H1 (cell line): Measurements from ENCODE around the gene NTRK2. TPM values are rescaled to one million over a fixed set of nuclear protein-coding genes. Genes with fewer than 3 reads are reported as not detected.

Experiments used
- CTCF ChIA-PET: fragments of 300-600 bp; sonication (Branson Sonifier 250); formaldehyde crosslinking; loops from one replicate; lab custom pipeline; 2021; ENCODE audit not compliant: partially characterized antibody; lab: Charles Lee
- POLR2A ChIA-PET: fragments of 300-600 bp; sonication (Branson Sonifier 250); formaldehyde crosslinking; loops from one replicate; lab custom pipeline; 2021; ENCODE audit warnings: inconsistent platforms; ENCODE audit not compliant: partially characterized antibody; lab: Charles Lee
- DNase-seq, 2 experiments: peaks; one replicate each; pipeline versions ENCODE4 v3.0.0 to v3.0.0-alpha.2; 2010 to 2022; ENCODE audit warnings: low spot score in 2 of 2, low read depth in 1 of 2, mixed read lengths in 1 of 2
- FAIRE-seq: peaks from 2 replicates; lab custom pipeline; 2011; peaks lifted over from hg19 to GRCh38; lab: Jason Lieb, UNC
- H2AFZ ChIP-seq: 2 replicates; pipeline ENCODE4 v1.8.1; 2012; ENCODE audit warnings: low read length, inconsistent platforms
- H2AK5ac ChIP-seq: 2 replicates; pipeline ENCODE4 v1.6.1; 2013; ENCODE audit warnings: low read depth, low read length
- H2BK120ac ChIP-seq: replicated peaks from 2 replicates; pipeline ENCODE3; 2013; ENCODE audit warnings: low read depth, low read length, inconsistent platforms
- H2BK12ac ChIP-seq: 2 replicates; pipeline ENCODE4 v1.6.1; 2013; ENCODE audit warnings: low read depth, low read length
- H2BK15ac ChIP-seq: 2 replicates; pipeline ENCODE4 v1.6.1; 2013; ENCODE audit warnings: low read length
- H2BK20ac ChIP-seq: 2 replicates; pipeline ENCODE4 v1.6.1; 2013; ENCODE audit warnings: low read length
- H2BK5ac ChIP-seq: 2 replicates; pipeline ENCODE4 v1.6.1; 2013; ENCODE audit warnings: low read depth, low read length
- H3K14ac ChIP-seq: 2 replicates; pipeline ENCODE4 v1.6.1; 2013; ENCODE audit warnings: inconsistent platforms; ENCODE audit not compliant: insufficient read length
- H3K18ac ChIP-seq: 2 replicates; pipeline ENCODE4 v1.6.1; 2013; ENCODE audit warnings: low read length; ENCODE audit errors: extremely low read depth
- H3K23ac ChIP-seq: 2 replicates; pipeline ENCODE4 v1.6.1; 2013; ENCODE audit warnings: inconsistent platforms; ENCODE audit not compliant: insufficient read length
- H3K23me2 ChIP-seq: 2 replicates; pipeline ENCODE4 v1.6.1; 2013; ENCODE audit warnings: low read depth, low read length
- H3K27ac ChIP-seq: 2 replicates; pipeline ENCODE4 v1.6.1; 2011; ENCODE audit warnings: low read depth, low read length, inconsistent platforms
- H3K27me3 ChIP-seq, 4 experiments: replicated peaks in 1 of 4; 1 replicate in 1 of 4; 2 replicates in 3 of 4; pipeline versions ENCODE4 v1.6.1 to v1.8.1; 2011 to 2013; ENCODE audit warnings: low read length in 3 of 4, mild to moderate bottlenecking in 3 of 4, inconsistent platforms in 2 of 4, mixed read lengths in 2 of 4, moderate library complexity in 1 of 4; ENCODE audit not compliant: control insufficient read depth in 3 of 4, insufficient read depth in 3 of 4; ENCODE audit errors: extremely low read depth in 1 of 4
- H3K36me3 ChIP-seq, 4 experiments: 2 replicates each; pipeline versions ENCODE4 v1.6.1 to v1.8.1; 2011 to 2013; ENCODE audit warnings: mild to moderate bottlenecking in 4 of 4, low read length in 3 of 4, moderate library complexity in 2 of 4, control low read depth in 1 of 4, inconsistent platforms in 1 of 4; ENCODE audit not compliant: insufficient read depth in 4 of 4, control insufficient read depth in 2 of 4
- H3K4ac ChIP-seq: replicated peaks from 2 replicates; pipeline ENCODE3; 2013; ENCODE audit warnings: low read length, low read depth, mixed read lengths, inconsistent platforms; ENCODE audit not compliant: insufficient read length
- H3K4me1 ChIP-seq, 4 experiments: replicated peaks in 1 of 4; 1 replicate in 1 of 4; 2 replicates in 3 of 4; pipeline versions ENCODE4 v1.6.1 to v1.8.1; 2011 to 2013; ENCODE audit warnings: low read length in 3 of 4, inconsistent platforms in 2 of 4, mixed read lengths in 1 of 4; ENCODE audit not compliant: insufficient read depth in 4 of 4, control insufficient read depth in 3 of 4
- H3K4me2 ChIP-seq, 2 experiments: 2 replicates each; pipeline versions ENCODE4 v1.6.1 to v1.8.1; 2011 to 2013; ENCODE audit warnings: low read depth in 2 of 2, low read length in 2 of 2, control low read depth in 1 of 2, inconsistent platforms in 1 of 2, mild to moderate bottlenecking in 1 of 2; ENCODE audit not compliant: insufficient read depth in 1 of 2
- H3K4me3 ChIP-seq, 4 experiments: fragments of 200-600, 300-600 bp in 1 of 4; sonication (generic), shearing (Covaris generic), sonication (Bioruptor Twin) in 1 of 4; 2 replicates each; pipeline versions ENCODE4 v1.5.1 to v1.8.1; 2011 to 2016; ENCODE audit warnings: low read length in 4 of 4, low read depth in 3 of 4, control low read depth in 2 of 4, inconsistent platforms in 2 of 4, mild to moderate bottlenecking in 2 of 4, mixed read lengths in 1 of 4, moderate library complexity in 1 of 4; ENCODE audit not compliant: insufficient read depth in 2 of 4; ENCODE audit errors: extremely low read depth in 1 of 4
- H3K56ac ChIP-seq: replicated peaks from 2 replicates; pipeline ENCODE3; 2013; ENCODE audit warnings: low read depth, mild to moderate bottlenecking, mixed read lengths, low read length, inconsistent platforms; ENCODE audit not compliant: insufficient read length
- H3K79me1 ChIP-seq: 2 replicates; pipeline ENCODE4 v1.6.1; 2013; ENCODE audit warnings: low read depth, low read length, control low read depth
- H3K79me2 ChIP-seq, 2 experiments: 2 replicates each; pipeline versions ENCODE4 v1.6.1 to v1.8.1; 2012 to 2013; ENCODE audit warnings: low read length in 2 of 2, mild to moderate bottlenecking in 2 of 2, inconsistent platforms in 1 of 2; ENCODE audit not compliant: insufficient read depth in 2 of 2, control insufficient read depth in 1 of 2
- H3K9ac ChIP-seq, 4 experiments: replicated peaks in 1 of 4; 1 replicate in 1 of 4; 2 replicates in 3 of 4; pipeline versions ENCODE4 v1.6.1 to v1.8.1; 2011 to 2013; ENCODE audit warnings: low read depth in 3 of 4, low read length in 3 of 4, control low read depth in 2 of 4, mild to moderate bottlenecking in 2 of 4, moderate library complexity in 2 of 4, inconsistent platforms in 1 of 4; ENCODE audit errors: extremely low read depth in 1 of 4
- H3K9me3 ChIP-seq, 2 experiments: 2 replicates each; pipeline versions ENCODE4 v1.6.1 to v1.8.1; 2012 to 2013; ENCODE audit warnings: mild to moderate bottlenecking in 2 of 2, moderate library complexity in 2 of 2, control low read depth in 1 of 2, inconsistent platforms in 1 of 2, low read depth in 1 of 2, low read length in 1 of 2, mixed read lengths in 1 of 2; ENCODE audit not compliant: insufficient read depth in 2 of 2
- H4K20me1 ChIP-seq, 2 experiments: replicated peaks in 1 of 2; 2 replicates each; pipeline versions ENCODE3 to v1.8.1; 2011 to 2013; ENCODE audit warnings: inconsistent platforms in 2 of 2, low read length in 2 of 2, mild to moderate bottlenecking in 1 of 2; ENCODE audit not compliant: insufficient read depth in 2 of 2, control insufficient read depth in 1 of 2
- H4K5ac ChIP-seq: 2 replicates; pipeline ENCODE4 v1.6.1; 2013; ENCODE audit warnings: low read length, low read depth, mixed read lengths, inconsistent platforms; ENCODE audit not compliant: insufficient read length
- H4K8ac ChIP-seq: 2 replicates; pipeline ENCODE4 v1.8.0; 2013; ENCODE audit warnings: mild to moderate bottlenecking, moderate library complexity, low read length, inconsistent platforms; ENCODE audit not compliant: insufficient read depth; ENCODE audit errors: extremely low read depth
- H4K91ac ChIP-seq: replicated peaks from 2 replicates; pipeline ENCODE3; 2013; ENCODE audit warnings: low read length, mixed read lengths, inconsistent platforms; ENCODE audit not compliant: insufficient read length
- BACH1 ChIP-seq: IDR thresholded peaks from 2 replicates; pipeline ENCODE4 v1.6.1; 2012; ENCODE audit warnings: low read length, improper control_type of control experiment
- BRCA1 ChIP-seq: IDR thresholded peaks from 2 replicates; pipeline ENCODE4 v1.6.1; 2012; ENCODE audit warnings: low read depth, low read length, improper control_type of control experiment
- GTF2F1 ChIP-seq: IDR thresholded peaks from 2 replicates; pipeline ENCODE4 v1.6.1; 2012; ENCODE audit warnings: low read depth, low read length, improper control_type of control experiment, borderline replicate concordance
- HDAC2 ChIP-seq, 2 experiments: fragments of 300-600 bp in 1 of 2; sonication (generic) in 1 of 2; IDR thresholded peaks; 2 replicates each; pipeline ENCODE4 v1.6.1; 2011 to 2012; ENCODE audit warnings: low read depth in 2 of 2, low read length in 2 of 2, mild to moderate bottlenecking in 2 of 2, moderate library complexity in 2 of 2, borderline replicate concordance in 1 of 2, inconsistent platforms in 1 of 2
- JUN ChIP-seq: IDR thresholded peaks from 2 replicates; pipeline ENCODE4 v1.6.1; 2011; ENCODE audit warnings: low read depth, mild to moderate bottlenecking, improper control_type of control experiment, low read length
- KDM4A ChIP-seq: IDR thresholded peaks from one replicate; pipeline ENCODE4 v1.7.1; 2012; ENCODE audit warnings: low read depth, mild to moderate bottlenecking, moderate library complexity, low read length, inconsistent platforms; ENCODE audit not compliant: severe bottlenecking
- RBBP5 ChIP-seq: IDR thresholded peaks from 2 replicates; pipeline ENCODE4 v1.7.1; 2012; ENCODE audit warnings: low read depth, mild to moderate bottlenecking, inconsistent platforms, low read length, moderate library complexity, borderline replicate concordance
- RNF2 ChIP-seq: fragments of 200-900, 300-1000 bp; sonication (generic); IDR thresholded peaks from 2 replicates; pipeline ENCODE4 v1.7.1; 2016; ENCODE audit warnings: borderline replicate concordance, low read depth, mild to moderate bottlenecking, antibody characterized with exemption, low read length; ENCODE audit not compliant: poor library complexity, severe bottlenecking; ENCODE audit errors: missing control alignments
- SP4 ChIP-seq: IDR thresholded peaks from 2 replicates; pipeline ENCODE4 v1.6.1; 2012; ENCODE audit warnings: low read length, inconsistent platforms
- TAF7 ChIP-seq: optimal IDR thresholded peaks from 2 replicates; pipeline ENCODE3; 2011; ENCODE audit warnings: low read depth, mild to moderate bottlenecking, inconsistent platforms, low read length, moderate library complexity, borderline replicate concordance
- YY1 ChIP-seq: IDR thresholded peaks from 2 replicates; pipeline ENCODE4 v1.6.1; 2011; ENCODE audit warnings: low read depth, mild to moderate bottlenecking, low read length
- WGBS, 2 experiments: shearing (Covaris generic) in 1 of 2; methylation state at CpG; one replicate each; pipeline versions ENCODE4 v1.1.6 to v1.1.7; 2013 to 2015; ENCODE audit warnings: low lambda C conversion rate in 2 of 2, mixed read lengths in 2 of 2, inconsistent platforms in 1 of 2, low coverage in 1 of 2, missing lambda C conversion rate in 1 of 2; ENCODE audit not compliant: insufficient replicate concordance in 2 of 2, insufficient coverage in 1 of 2, insufficient read length in 1 of 2; ENCODE audit errors: extremely low coverage in 1 of 2, missing lambda C conversion rate in 1 of 2; 5-methylcytosine and 5-hydroxymethylcytosine counted together
- polyA plus RNA-seq, 7 experiments: library from polyadenylated mRNA; depleted of rRNA in 3 of 7; stranded (reverse) in 5 of 7; unstranded in 2 of 7; fragments of >200 nt in 5 of 7; fragments of 200-250 nt in 2 of 7; gene quantifications; 1 replicate in 5 of 7; 2 replicates in 1 of 7; 4 replicates in 1 of 7; pipeline versions ENCODE4 v1.2.1 to v1.2.3, GENCODE V29; 2011 to 2013; ENCODE audit warnings: missing spikeins in 2 of 7, mixed read lengths in 2 of 7
- total RNA-seq: library from RNA; stranded (reverse); fragmentation: NEBNext Ultra II Directional; extraction: Animal tissue kit (Norgen Biotek cat#: 25700); gene quantifications from 2 replicates; pipeline ENCODE4 v1.2.1, GENCODE V29; 2021

Gene NTRK2
- total and polyA plus RNA-seq, 2 of the 8 experiments (the other 6 are each of a cell fraction or from before 2014, with no cell fraction given) = 0.03 to 0.04 TPM

- Histone ChIP-seq H4K20me1 (no peaks in the 10 kb centered on the region), H2BK12ac (no peak overlapping the region), H4K5ac (no peak overlapping the region), H2BK20ac (no peak overlapping the region), H2AK5ac (no peak overlapping the region), H3K4ac (no peak overlapping the region), H3K9me3 (no peaks in the 10 kb centered on the region), H2AFZ (no peak overlapping the region), H4K91ac (no peak overlapping the region), H4K8ac (no peak overlapping the region), H3K27ac (no peak overlapping the region), H3K27me3 (no peaks in the 10 kb centered on the region), H3K18ac (no peak overlapping the region), H3K14ac (no peak overlapping the region), H3K56ac (no peak overlapping the region), H2BK15ac (no peak overlapping the region), H3K23ac (no peak overlapping the region), H3K4me3 (no peak overlapping the region), H2BK5ac (no peak overlapping the region), H3K79me2 (no peaks in the 10 kb centered on the region), H3K9ac (no peak overlapping the region), H2BK120ac (no peak overlapping the region), H3K23me2 (no peaks in the 10 kb centered on the region), H3K4me2 (no peak overlapping the region), H3K4me1 (peaks cover 0 to under 1% (median 0%) of the 10 kb centered on the region in 4 experiments; a peak in 1 of 7 replicates), H3K36me3 (no peaks in the 10 kb centered on the region), H3K79me1 (no peaks in the 10 kb centered on the region)
- peak in 1 of 2 experiments; percentile 33 for DNase-seq
- WGBS, 2 experiments = 96% methylated on average over 1 of the region's 1 CpG; no CpG with 5 or more reads in 1 of the 2 experiments
- TF ChIP-seq GTF2F1 (no peak), RBBP5 (no peak), BRCA1 (no peak), JUN (no peak), HDAC2 (IDR thresholded peaks at IDR 0.05; ENCODE audit: borderline replicate concordance in 1 of 2, low read depth in 2 of 2, low read length in 2 of 2) (no peak), SP4 (no peak), RNF2 (no peak), TAF7 (no peak), YY1 (no peak), KDM4A (no peak), BACH1 (no peak)
- no peak for FAIRE-seq
- ChIA-PET CTCF (no interaction called here), POLR2A (no interaction called here)
Measured at GRCh38 chr9:84879631-84880030, 210.1 kb downstream of the NTRK2 start.
